Measurements from ENCODE around the gene SLC9A9.
"Not testable (repeated sequence)": the region's sequence is repeated elsewhere in the genome, so short reads cannot be mapped to it uniquely, and the experiment has no call there.

Gene SLC9A9

DNA sequence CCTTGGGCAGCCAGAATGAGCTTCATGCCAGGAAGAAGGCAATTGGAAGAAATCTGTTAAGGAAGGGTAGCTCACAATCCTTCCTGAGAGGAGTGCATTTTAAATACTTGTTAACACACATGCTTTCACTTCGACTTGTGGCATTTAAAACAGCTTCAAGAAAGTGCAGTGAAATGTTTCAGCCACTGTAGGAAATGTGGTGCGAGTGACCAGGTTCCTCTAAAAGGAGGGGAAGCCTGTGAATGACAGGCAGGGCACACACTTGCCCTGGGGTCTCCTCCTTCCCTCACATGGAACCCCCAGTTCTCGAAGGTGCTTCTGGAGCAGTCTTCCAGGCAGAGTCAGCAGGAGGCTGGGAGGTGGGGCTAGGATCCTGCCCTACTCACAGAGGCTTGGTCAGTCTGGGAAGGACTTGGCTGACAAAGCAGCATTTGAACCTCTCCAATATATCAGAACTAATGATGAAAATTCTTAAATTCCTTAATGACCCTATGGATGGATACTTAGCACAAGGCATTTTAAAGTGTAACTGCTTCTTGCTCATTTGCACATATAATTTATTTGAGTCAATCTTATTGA, 370.1 kb downstream of the SLC9A9 start:
- in situ Hi-C loops (cut with HindIII; ENCODE audit: low sequenced_read_pairs) = no loop called here

DNA sequence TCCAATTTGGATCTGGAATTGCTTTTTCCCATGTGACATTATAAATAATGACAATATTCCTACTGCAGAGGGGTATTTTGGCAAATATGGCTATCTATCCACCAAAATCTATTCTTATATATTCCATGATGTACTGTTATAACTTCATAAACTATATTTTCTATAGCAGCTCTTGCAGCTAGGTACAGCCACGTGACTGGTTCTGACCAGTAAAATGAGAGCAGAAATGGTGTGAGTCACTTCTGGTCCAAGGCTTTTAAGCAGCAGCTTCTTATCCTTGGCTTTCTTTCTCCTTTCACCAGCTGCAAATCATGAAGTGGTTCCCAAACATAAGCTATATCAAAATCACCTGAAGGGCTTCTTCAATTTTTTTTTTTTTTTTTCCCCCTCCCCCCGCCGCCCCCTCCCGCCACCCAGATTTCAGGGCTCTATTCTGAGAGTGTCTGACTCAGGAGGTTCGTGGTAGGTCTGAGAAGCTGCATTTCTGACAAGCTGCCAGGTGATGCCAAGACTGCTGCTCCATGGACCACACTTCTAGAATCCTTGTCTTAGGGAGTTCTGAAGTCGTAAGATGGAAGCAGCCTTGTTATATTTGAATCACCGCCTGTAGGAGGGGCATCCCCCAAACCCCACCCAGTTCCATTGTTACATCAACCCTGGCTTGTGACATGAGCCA, 371.2 kb downstream of the SLC9A9 start:
- in situ Hi-C loops (cut with HindIII; ENCODE audit: low sequenced_read_pairs) = no loop called here

DNA sequence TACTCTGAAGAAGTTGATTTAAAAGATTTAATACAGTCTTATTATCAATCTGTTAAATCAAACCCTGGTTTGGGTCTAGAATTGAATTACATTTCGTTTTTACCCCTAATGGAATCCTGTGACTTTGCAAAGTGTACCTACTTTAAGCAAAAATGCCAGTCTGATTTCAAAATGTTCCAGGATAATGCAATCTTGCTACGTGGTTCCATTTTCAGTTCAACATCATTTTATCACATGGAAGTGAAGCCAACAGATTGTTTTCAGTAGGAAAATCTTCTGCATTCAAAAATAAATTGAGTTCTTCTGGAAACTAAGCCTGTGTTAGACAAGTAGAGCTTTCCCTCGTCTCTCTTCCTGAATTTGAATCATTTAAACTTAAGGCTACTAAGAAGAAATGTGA, 372.3 kb downstream of the SLC9A9 start:
- in situ Hi-C loops (cut with HindIII; ENCODE audit: low sequenced_read_pairs) = no loop called here

DNA sequence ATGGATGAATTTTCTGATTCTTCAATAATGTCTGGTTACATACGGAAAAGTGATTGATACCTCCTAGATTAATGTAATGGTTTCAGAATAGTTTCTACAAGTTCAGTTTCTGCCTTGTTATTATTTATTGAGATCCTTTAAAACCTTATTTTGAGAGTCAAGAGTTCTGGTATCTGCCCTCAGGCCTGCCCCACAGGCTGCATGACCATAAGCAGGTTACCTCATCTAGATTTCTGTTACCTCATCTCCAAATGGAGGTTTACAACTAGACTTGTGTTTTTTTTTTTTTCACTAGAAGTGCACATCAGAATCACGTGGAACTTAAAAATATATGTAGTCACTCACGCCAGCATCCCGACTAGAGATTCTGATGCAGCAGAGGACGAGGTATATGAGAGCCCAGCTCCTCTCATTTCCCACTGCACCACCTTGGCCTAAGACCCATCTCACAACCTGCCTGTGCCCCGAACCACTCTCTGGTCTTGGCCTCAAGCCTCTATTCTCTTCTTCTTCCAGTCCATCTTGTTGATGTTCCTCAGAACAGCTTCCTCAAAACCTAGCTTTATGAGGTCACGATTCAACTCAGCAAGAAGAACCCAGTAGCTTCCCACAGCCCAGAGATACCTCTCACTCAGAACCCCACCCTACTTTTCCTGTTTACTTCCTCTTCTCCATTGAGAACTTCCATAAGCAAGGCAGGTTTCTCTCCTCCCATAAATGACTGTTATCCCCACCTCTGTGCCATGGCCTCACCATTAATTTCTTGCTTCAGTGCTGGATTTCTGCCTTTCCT, 375.3 kb downstream of the SLC9A9 start:
- in situ Hi-C loops (cut with HindIII; ENCODE audit: low sequenced_read_pairs) = no loop called here

DNA sequence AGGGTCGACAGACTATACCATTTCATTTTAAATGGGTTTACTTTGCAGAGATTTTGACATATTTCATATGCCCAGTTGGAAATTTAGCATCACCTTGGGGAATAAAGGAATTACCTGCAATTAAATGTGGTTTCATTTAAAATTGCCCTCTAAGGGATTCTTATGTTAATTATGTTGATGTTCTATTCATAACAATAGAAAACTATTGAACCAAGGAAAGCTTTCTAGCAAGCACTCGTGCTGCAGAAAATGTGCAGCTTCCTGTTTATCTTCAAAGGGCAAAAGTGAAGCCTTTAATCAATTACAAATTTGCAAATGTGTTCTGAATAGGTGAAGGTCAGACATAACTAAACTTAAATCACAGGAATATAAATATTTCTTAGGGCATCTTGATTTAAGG, 376.6 kb downstream of the SLC9A9 start:
- in situ Hi-C loops (cut with HindIII; ENCODE audit: low sequenced_read_pairs) = no loop called here

DNA sequence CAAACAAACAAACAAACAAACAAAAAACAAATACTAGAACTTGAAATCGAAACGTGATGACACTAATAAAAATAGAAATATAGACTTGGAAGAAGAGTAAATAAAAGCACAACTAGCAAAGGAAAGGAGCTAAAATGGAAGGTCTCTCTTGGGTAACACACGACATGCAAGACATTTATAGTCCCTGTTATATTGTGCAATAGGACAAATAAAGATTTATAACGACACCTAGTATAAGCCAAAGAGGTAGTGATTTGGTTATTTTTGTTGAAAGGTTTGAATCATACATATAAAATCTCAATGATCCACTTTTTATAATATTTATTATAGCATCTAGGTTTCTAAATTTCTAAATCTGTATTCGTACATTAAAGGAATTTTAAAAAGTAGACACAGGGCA, 379.1 kb downstream of the SLC9A9 start:
- in situ Hi-C loops (cut with HindIII; ENCODE audit: low sequenced_read_pairs) = no loop called here

DNA sequence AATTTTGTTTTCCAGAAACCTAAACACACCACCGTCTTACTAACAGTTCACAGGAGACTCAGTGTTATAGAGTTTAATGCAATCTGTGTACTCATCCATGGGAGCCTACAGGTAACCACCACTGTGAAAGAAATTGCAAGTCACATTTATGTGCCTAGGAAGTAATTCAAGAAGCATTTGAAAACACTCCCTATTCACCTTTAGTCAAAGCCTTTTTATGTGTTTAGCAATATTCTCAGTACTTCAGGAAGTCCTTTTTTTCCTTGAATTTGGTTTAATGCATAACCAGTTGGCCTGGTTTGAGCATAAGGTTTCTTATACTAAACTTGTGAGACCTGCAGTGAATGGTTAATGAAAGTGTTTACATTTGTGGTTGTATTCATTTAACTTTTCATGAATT, 382.6 kb downstream of the SLC9A9 start:
- in situ Hi-C loops (cut with HindIII; ENCODE audit: low sequenced_read_pairs) = no loop called here

DNA sequence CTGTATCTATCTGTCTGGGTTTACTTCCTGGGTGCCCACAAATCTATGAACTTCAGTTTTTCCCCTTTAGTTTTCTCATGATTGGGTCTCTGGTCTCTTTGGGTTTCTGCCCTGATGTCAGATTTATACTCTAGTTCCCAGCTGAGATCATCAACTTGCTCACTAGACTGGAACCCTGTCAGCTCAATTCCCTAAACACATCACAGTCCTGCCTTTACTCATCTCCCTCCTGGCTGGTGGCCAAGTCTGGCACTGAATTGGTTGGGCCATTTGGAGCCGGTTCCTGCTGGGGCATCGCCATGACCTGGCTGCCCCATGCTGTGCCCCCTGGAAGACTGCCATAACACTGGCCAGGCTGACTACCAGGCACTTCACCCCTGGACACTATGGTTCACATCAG, 383.4 kb downstream of the SLC9A9 start:
- in situ Hi-C loops (cut with HindIII; ENCODE audit: low sequenced_read_pairs) = no loop called here

DNA sequence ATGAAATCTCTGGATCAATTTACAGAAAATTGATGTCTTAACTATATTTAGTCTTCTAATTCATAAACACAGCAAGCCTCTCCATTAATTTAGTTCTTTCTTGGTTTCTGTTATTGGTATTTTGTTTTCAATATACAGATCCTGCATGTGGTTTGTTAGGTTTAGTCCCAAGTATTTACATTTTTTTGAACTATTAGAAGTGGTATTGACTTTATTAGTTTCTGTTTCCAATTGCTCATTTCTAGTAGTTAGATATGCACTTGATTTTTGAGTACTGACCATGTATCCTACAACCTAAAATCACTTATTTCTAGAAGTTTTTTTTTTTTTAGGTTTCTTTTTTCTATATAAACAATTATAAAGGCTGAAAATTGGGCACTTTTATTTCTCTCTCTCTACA, 392.8 kb downstream of the SLC9A9 start:
- in situ Hi-C loops (cut with HindIII; ENCODE audit: low sequenced_read_pairs) = no loop called here

DNA sequence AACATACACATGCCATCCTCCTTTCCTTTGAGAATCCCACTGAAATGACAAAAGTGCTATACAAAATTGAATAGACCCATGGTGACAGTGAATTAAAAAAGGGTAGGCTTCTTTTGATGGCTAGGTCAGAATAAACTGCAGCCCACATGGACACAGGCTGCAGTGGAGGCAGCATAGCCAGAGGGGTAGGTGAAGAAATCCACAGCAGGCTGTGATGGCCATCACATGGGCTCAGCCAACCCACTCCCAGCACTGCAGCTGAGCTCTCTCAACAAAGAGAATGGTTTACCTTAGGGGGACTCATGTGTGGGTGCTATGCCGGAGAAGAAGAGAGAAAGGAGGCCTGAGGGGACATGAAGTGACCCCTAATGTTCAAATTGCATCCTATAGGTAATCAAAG, 397.6 kb downstream of the SLC9A9 start:
- in situ Hi-C loops (cut with HindIII; ENCODE audit: low sequenced_read_pairs) = no loop called here

DNA sequence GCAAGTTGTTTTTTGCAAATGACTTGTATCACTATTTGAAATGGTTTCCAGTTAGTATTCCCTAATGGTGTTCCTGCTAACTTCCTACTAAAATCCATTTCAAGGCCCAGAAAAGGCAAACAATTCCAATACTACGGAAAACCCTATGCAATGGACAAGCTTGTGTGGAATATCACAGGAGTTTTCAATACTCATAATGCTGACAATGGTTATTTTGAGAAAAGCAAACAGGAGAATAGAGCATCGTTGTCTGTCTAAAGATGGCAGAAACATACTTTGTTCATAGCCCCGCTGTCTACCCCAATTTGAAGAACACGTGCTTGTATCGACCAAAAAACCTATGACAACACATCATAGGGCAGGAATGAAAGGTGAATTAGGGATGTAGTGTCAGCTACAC, 400.8 kb downstream of the SLC9A9 start:
- in situ Hi-C loops (cut with HindIII; ENCODE audit: low sequenced_read_pairs) = no loop called here

DNA sequence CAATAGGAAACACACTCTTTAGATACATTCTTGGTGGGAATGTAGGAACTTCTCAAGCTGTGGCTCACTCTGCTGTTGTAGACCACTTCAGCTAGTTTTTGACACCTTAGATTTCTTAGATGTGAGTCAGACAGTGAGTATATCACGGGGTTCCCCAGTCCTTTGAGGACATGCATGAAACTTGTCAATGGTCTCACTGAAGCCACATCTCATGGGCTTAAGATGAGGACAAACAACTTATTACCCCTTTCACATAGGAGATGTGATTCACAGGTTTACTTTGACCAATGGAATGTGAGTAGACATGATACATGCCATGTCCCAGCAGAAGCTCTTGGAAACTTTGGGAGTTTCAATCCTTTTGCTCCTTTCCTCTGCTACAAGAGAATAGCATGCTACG, 403.1 kb downstream of the SLC9A9 start:
- in situ Hi-C loops (cut with HindIII; ENCODE audit: low sequenced_read_pairs) = no loop called here

DNA sequence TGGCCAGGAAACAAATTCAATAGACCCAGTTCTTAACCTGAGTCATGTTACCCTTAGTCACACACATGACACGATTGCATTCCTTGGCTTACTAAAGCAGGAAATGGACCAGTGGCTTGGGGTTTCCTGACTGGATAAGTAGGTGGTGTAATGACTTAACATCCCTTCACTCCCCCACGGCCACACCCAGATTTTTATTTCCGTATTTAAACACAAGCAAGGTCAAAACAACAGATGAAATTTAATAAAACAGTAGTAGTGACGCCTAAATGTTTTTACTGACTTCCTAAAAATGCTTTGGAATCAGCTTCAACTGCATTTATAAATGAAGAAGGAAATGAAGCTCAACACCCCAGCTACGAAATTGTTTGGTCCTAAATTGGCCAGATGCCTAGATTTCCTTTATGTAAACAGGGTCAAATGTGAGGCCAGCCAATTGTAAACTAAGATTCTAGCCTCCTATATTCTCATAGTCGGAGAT, 404.4 kb downstream of the SLC9A9 start:
- in situ Hi-C loops (cut with HindIII; ENCODE audit: low sequenced_read_pairs) = no loop called here

DNA sequence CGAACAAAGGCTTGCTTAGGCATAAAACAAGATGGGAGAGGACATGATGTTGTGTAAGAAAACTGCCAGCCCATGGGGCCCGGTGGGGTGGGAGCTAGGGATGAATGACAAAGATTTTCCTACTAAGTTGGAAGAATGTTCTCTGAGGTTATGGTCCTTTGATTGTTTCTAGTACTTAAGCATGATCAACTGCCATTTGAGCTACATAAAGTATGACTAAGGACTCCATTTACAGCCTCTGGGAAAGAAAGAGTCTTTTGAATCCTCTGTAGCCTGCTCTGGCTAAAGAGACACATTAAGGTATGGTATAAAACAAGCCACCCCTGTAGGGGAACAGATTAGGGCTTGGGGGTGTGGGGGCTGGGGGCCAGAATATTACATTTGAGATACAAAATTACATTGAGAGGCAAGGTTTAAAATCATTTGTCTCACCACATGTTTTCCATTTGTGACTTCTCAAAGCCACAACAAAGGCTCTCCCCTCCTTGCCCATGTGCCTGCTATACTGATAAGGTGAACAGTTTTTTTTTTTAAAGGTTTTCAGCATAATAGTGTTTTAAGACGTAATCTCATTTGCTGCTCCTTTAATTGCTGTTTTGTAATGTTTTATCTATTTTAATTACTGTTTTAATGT, 405.3 kb downstream of the SLC9A9 start:
- in situ Hi-C loops (cut with HindIII; ENCODE audit: low sequenced_read_pairs) = no loop called here

DNA sequence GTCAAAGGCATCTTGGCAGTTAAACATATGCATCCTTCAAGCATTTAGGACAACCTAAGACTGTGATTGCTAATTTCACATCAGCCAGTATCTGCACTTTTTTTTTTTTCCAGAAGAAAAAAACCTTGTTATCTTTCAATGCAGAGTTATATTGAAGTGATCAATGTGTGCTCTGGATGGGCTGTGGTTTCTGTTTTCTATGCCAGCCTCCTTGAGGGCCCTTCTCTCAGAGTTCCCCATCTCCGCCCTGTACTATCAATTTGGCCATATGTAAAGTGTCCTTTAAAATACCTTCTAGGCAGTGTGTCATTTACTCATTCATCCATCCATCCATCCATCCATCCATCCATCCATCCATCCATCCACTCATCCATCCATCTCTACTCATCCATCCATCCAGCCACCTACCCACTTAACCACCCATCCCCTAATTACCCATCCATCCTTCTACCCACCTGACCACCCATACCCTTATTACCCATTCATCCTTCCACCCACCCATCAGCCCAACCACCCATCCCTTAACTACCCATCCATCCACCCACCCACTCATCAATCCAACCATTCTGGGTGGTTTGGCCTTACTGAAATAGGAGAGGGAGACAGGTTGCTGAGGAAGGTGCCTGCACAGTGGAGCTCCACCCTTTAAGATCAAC, 406.6 kb downstream of the SLC9A9 start:
- in situ Hi-C loops (cut with HindIII; ENCODE audit: low sequenced_read_pairs) = no loop called here

DNA sequence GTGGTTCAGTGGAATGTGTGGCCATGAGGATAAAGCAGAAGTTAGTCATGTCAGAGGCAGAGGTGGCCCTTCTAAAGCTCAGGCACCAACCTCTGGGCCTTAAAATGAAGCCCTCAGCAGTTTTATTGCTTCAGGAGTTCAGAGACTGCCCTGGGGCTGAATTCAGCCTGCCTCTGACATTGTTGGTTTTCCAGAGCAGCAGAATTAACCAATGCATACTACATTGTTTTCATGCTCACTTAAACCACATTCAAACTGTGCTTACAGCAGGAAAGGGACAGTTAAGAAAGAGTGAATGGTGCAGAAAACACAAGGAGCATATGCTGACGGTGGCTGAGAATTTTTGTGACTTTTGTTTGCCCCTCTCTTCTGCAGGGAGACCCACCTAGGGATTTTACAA, 408.5 kb downstream of the SLC9A9 start:
- in situ Hi-C loops (cut with HindIII; ENCODE audit: low sequenced_read_pairs) = no loop called here

DNA sequence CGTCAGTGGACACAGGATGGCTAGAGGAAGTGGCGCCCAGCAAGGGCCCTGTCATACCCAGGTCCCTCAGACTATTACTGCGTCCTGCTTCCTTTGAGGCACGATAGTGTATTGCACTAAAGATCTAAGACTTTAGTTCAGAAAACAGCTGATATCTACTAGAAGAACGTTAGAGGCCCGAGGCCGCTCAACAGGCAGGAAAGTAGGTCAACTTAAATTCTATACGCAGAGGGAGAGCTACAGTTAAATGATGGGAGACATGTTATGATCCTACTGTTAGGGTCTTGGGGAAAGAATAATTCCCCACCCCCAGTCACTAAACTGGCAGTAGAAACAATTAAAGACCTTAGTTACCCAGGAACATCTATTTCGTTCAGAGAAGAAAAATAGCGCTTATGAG, 410.9 kb downstream of the SLC9A9 start:
- in situ Hi-C loops (cut with HindIII; ENCODE audit: low sequenced_read_pairs) = no loop called here

DNA sequence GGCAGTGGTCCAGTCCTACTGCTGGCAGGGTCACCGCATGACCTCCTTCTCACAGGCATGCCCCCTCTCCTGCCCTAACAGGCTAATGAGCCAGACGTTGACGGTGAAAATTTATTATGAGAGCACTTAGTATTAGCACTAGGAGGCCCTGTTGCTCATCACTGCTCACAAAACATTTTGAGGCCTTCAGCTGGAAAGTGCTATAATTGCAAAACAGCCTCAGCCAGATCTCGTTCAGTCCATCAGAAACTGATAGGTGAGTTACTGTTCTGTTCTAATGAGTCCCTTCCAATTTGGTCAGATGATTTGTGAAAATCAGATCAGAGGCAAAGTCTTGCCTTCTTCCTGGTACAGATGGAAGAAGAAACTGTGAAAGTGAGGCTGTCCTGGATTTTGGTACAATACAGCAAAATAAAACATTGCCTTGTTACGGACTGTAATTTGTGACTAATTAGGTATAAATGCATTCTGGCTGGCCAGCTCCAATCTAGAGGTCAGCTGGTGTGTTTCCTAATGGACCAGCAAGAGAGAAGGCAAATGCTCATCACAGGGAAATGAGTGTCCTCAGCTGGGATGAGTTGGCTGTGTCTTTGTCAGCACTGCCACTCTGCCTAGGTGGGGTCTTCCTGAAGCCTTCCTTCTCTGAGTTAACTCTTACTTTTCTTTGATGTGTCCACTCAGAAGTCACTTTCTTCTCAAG, 411.9 kb downstream of the SLC9A9 start:
- in situ Hi-C loops (cut with HindIII; ENCODE audit: low sequenced_read_pairs) = no loop called here

DNA sequence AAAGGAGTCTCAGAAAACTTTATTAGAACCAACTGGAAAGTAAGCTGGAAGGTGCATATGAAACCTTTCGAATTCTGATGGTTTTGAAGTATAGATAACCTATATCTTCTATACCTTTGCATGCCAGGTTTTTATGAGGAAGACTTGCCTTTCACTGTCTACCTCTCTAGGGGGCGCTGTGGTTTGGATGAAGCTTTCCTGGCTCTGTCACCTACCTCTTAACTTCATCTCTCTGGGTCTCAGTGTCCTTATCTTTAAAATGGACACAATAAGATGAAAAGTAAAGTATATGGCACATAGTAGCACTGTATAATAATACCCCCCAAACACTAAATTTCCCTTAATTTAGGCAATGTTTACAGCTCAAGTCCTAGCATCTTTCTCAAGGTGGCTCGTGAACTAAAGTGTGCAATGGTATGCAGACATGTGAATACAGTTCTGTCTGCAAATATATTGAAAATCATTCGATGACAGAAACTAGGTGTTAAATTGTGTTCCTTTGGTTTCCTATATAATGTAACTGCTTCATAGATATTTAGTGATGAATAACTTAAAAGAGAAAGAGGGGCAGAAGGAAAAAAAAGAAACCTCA, 414.4 kb downstream of the SLC9A9 start:
- in situ Hi-C loops (cut with HindIII; ENCODE audit: low sequenced_read_pairs) = no loop called here

DNA sequence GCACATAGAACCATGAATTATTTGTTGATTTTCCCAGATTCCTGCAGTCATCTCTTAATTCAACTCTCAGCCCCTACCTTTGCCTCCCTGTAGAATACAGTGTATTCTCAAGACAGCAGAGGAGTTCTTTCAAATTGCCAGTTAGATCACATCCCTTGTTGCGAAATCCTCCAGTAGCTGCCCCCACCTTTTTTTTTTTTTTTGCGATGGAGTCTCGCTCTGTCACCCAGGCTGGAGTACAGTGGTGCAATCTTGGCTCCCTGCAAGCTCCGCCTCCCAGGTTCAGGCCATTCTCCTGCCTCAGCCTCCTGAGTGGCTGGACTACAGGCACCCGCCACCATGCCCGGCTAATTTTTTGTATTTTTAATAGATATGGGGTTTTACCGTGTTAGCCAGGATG, 417.0 kb downstream of the SLC9A9 start:
- in situ Hi-C loops (cut with HindIII; ENCODE audit: low sequenced_read_pairs) = not testable (repeated sequence)
